HG03039 (cell line): Measurements from ENCODE around the gene LGALS4.
"Not testable (repeated sequence)": the region's sequence is repeated elsewhere in the genome, so short reads cannot be mapped to it uniquely, and the experiment has no call there.

Experiments used
- ATAC-seq: cut with Tn5 transposase; IDR thresholded peaks from one replicate; pipeline ENCODE4 v1.9.1; 2021; ENCODE audit warnings: mild to moderate bottlenecking, moderate library complexity; ENCODE audit not compliant: unreplicated experiment

Gene LGALS4

GRCh38 chr19:38812841-38813320 is at the start of gene LGALS4:
LGALS4 (minus strand) TSS chr19:38812945; CDS start chr19:38812886, 59 bp downstream.
- ATAC-seq = no peak

GRCh38 chr19:38861368-38861767 is 48.6 kb upstream of the LGALS4 start:
- ATAC-seq = no peak

- ATAC-seq = not testable (repeated sequence)
Measured at GRCh38 chr19:38859631-38860204, 47.0 kb upstream of the LGALS4 start.

DNA sequence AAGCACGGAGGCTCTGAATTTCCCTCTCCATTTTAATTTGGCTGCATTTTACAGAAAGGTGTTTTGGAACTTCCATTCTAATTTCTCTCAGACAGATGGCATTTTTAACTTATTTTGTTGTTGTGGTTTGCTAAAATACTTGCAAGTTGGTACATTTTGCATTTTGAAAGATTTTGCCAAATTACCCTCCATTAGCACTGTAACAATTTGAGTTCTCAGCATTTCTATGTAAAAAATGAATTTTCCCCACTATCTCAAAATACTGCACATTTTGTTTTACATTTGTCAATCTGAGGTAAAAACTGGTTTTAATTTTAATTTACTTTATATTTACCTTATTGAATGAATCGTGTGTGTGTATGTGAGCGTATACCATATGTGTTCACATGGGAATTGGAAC is 44.1 kb upstream of the LGALS4 start:
- no peak for ATAC-seq

GRCh38 chr19:38855751-38856150 is 43.0 kb upstream of the LGALS4 start:
- not testable (repeated sequence) for ATAC-seq

DNA sequence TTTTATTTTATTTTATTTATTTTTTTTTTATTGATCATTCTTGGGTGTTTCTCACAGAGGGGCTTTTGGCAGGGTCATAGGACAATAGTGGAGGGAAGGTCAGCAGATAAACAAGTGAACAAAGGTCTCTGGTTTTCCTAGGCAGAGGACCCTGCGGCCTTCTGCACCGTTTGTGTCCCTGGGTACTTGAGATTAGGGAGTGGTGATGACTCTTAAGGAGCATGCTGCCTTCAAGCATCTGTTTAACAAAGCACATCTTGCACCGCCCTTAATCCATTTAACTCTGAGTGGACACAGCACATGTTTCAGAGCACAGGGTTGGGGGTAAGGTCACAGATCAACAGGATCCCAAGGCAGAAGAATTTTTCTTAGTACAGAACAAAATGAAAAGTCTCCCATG is 42.2 kb upstream of the LGALS4 start:
- ATAC-seq = not testable (repeated sequence)

- no peak for ATAC-seq
Measured at GRCh38 chr19:38853214-38853613, 40.5 kb upstream of the LGALS4 start.

DNA sequence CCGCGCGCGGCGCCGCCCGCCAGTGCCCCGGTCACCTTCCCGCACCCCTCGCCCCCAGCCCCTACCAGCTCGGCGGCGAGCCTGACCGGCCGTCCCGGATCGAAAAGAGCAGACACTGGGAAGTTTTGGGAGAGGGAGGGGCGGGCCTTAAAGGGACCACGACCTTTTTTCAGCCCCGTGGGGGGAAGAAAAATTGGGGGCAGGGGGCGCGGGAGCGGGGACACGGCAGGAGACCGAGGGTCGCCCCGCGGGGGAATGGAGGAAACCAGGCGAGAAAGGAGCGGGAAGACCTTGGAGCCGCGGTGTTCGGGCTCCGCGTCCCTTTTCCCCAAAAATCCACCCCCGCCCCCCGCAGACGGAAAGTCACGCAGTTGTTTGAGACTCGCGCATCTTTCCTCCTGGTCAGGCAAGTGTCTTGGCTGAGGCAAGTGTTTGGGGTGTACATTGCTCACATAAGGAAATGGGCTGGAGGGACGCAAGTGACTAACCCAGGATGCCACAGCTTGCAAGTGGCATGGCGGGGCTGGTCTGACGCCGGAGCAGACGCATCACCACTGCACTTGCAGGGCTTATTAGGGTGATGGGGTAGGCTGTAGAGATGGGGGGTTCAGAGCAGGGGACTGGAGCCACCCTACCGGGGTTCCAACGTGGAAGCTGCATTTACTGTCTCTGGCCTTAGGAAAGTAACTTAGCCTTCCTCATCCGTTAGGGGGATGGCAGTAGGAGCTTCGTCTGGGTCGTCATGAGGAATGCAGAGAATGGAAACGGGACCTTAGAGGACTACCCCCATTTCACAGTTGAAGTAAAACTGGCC is 39.7 kb upstream of the LGALS4 start:
- no peak for ATAC-seq

- no peak for ATAC-seq
Measured at GRCh38 chr19:38851622-38852230, 39.0 kb upstream of the LGALS4 start.

- ATAC-seq = no peak
Measured at GRCh38 chr19:38850976-38851621, 38.4 kb upstream of the LGALS4 start.

DNA sequence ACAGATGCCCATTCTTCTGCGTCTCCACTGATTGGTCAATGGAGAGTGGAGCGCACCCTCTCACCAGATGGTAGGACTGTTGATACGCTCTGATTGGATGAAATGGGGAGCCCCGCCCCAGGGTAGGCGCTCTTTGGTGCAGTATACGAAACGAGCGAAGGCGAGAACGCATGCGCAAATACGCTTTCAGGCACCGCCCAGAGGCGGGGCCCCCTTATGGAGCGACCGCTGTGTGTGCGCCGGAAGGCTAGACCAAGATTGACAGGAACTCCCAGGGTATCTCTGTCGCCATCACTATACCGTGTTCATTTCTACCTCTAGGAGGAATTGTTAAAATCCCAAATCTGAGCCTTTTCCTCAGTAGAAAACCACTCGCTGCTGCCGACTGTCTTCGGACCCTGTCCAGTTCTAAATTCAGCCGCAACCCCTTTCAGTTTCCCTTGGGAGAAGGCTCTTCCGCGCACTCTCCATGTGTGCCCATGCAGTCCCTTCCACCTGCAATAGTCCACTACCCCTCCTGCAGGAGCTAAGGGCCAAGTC is 37.8 kb upstream of the LGALS4 start:
- ATAC-seq = peak; percentile 57

DNA sequence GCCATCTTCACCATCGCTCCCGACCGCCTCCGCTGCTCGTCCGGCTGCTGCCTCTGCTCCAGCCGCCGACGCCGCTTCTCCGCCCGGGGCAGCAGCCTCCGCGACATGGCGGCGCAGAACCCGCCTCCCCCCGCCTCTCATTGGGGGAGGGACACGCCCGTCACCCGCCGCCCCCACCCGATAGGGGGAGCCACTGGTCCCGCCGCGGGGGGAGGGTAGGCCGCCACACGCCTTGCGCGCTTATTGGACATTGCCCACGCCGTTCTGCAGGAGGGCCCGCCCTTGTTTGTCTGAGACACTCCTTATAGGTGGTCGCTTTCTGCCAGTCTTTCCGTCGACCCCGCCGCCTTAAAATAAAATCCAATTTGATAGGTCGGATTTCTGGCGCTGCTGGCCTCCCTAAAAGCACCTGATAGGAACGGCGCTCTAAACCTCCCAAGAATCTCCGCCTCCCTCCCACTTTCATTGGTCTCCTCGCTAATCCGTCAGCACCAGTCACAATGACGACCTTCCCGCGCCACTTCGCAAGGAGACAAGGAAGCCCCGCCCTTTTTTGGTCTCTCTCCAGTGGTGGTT is 37.2 kb upstream of the LGALS4 start, which contains the start of gene HNRNPL:
HNRNPL (minus strand) TSS at position 127 of the 576 bp plus-strand sequence; CDS start at position 107, 20 bp downstream.
- ATAC-seq = peak; percentile 45

GRCh38 chr19:38849147-38849859 is 36.6 kb upstream of the LGALS4 start:
- peak; percentile 30 for ATAC-seq

DNA sequence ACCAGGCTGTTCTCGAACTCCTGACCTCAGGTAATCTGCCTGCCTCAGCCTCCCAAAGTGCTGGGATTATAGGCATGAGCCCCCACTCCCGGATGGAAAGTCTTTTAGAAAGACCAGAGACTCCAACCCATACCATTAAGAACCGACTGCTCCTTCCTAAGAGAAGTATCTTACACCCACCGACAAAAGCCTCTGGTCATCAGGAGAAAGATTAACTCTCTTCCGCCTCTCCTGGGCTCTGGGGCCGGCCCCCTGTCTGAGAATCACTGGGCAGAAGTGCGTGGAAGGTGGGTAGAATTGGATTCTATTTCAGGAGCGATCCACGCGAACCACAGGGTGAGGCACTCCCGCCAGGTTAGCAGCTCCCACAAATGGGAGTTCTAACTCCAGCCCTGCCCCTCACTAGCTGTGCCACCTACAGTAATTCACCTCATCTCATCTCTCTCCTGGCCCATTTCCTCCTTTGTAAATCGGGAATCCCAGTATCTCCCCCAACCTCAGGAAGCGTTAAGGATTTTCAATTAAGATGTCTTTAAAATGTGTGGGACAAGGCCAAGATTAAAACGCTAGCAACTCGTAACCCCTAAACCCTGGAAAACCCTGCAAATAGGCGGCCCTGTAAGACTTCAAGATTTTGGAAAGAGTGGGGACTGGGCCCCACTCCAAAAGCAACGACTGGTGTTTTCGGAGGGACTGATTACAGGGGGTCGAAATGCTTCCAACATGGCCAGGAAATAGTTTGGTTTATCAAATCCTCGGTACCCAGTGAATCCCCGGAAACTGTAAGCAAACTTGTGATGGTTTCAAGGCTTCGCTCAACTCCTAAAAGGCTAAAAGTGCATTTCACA is 35.8 kb upstream of the LGALS4 start:
- no peak for ATAC-seq

GRCh38 chr19:38846097-38846496 is 33.4 kb upstream of the LGALS4 start:
- ATAC-seq = no peak

GRCh38 chr19:38845374-38846024 is 32.8 kb upstream of the LGALS4 start:
- ATAC-seq = no peak

DNA sequence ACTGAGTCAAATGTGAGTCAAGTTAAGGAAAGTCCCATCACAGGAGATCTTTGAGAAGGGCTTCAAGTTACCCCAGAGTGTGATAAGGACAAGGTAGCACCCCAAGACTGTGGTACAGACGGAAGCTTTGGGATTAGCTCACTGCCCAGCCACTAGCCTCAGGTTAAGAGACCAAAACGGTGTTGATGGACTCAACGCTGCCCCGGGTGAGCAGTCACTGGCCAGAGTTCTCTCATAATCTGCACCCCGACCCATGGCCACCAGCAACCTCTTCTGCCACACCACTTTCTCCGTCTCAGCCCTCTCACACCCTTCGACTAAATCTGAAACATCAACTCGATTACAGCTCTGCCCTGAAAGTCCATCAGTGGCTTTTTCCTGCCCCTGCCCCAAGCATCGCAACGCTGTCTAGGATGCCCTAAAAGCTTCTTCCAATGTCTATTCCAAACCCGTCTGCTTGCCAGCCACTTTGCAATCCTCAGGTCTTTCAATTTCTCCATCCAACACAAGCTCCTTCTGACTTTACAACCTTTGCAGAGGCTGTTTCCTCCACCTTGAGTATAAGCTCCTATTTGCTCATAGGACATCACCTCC is 31.4 kb upstream of the LGALS4 start:
- ATAC-seq = no peak

- no peak for ATAC-seq
Measured at GRCh38 chr19:38843175-38843758, 30.5 kb upstream of the LGALS4 start.
